ENCODE measurements around the gene RAP2A.
A peak's percentile ranks its signal among the peaks of the same experiment; 100 is the strongest.

RAP2A gene

DNA sequence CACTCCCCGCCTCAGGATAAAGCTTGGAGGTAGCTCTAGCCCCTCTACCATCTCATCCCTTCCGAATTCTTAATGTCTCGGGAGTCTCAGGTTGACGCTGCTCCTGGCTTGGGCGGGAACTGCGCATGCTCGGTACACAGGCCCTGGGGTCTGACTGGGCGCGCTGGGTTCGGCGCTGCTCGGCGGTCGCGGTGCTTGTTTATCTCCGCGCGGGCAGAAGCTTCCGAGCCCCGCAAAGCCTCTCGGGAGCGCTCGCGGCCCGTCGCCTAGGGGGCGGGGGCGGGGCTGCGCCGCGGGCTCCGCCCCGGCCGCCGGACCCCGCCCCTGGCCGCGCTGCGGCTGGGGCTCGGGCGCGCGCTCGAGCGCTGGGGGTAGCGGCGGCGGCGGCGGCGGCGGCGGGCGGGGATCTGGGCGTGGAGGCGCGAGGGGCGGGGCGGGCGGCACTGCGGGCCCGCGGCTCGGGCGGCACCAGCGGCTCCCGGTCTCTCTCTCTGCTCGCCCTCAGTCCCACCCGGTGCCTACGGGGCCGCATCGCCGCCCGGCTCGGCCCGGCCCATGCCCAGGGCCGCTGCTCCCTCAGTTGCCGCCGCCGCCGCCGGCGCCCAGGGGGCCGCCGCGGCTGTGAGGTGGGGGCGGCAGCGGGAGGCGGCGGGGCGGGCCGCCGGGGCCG is at the start of gene RAP2A:
Gene RAP2A, plus strand, starts transcription at position 443 of the 670 bp plus-strand sequence. CDS start 302 bp downstream, outside the sequence.
- Mint-ChIP-seq H3K27me3 (ENCODE audit: low read depth) (peaks cover 6% of the 10 kb centered on the region), H3K9me3 (no peaks in the 10 kb centered on the region), H3K36me3 (ENCODE audit: low read depth) (peaks cover 2% of the 10 kb centered on the region), H3K27ac (peak within 1 kb of the TSS; percentile 99), H3K4me1 (ENCODE audit: low read depth) (peaks cover 30% of the 10 kb centered on the region), H3K4me3 (peak within 1 kb of the TSS; percentile 96)
- DNase-seq (ENCODE audit: low spot score): peak; percentile 91

- Mint-ChIP-seq H3K27ac (no peak overlapping the region), H3K36me3 (ENCODE audit: low read depth) (peaks cover 22% of the 10 kb centered on the region), H3K27me3 (ENCODE audit: low read depth) (no peaks in the 10 kb centered on the region), H3K4me1 (ENCODE audit: low read depth) (peaks cover 12% of the 10 kb centered on the region), H3K4me3 (no peak overlapping the region), H3K9me3 (no peaks in the 10 kb centered on the region)
- DNase-seq (ENCODE audit: low spot score): no peak
These were observed 49.6 kb upstream of the RAP2A start for GRCh38 chr13:97384371-97384770.

DNA sequence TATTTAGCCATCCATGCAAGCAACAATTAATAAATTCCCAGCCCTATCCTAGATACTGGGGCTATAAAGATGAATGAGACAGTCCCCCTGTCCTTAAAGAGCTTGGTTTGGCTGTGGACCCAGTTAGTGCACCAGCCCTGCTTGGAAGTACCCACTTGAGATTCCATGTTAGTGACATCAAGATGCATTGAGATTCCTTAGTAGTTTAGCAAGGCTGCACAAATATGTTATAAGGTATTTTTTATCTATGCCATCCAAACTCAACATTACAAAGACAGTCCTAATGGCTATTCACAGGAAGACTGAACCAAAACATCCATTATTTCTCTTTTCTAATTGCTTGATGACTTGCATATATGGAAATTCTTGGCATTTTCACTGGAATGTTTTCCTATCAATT is 48.8 kb upstream of the RAP2A start:
- Mint-ChIP-seq H3K36me3 (ENCODE audit: low read depth) (peaks cover 21% of the 10 kb centered on the region), H3K9me3 (no peaks in the 10 kb centered on the region), H3K4me3 (no peak overlapping the region), H3K27ac (no peak overlapping the region), H3K27me3 (ENCODE audit: low read depth) (no peaks in the 10 kb centered on the region), H3K4me1 (ENCODE audit: low read depth) (peaks cover 12% of the 10 kb centered on the region)
- no peak for DNase-seq (ENCODE audit: low spot score)

DNA sequence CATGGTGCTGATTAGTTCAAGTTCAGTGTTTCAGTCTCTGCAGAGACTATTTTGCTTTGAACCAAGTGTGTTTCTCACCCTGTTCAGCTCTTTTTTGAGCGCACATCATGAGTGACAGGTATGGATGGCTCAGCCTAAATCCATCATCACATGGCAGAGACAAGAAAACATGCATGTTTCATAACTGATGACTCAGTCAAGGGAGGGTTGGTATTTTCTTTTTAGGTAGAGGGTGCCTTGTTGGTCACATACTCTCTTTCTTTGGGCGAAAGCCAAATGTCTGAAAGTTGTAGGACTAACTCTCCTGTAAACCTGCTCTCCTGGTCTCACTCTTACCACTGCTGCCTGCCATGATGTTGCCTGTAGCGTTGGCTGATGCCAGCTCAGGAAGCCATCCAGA is 48.1 kb upstream of the RAP2A start:
- Mint-ChIP-seq H3K27me3 (ENCODE audit: low read depth) (no peaks in the 10 kb centered on the region), H3K4me1 (ENCODE audit: low read depth) (peaks cover 12% of the 10 kb centered on the region), H3K27ac (no peak overlapping the region), H3K9me3 (no peaks in the 10 kb centered on the region), H3K36me3 (ENCODE audit: low read depth) (peaks cover 21% of the 10 kb centered on the region), H3K4me3 (no peak overlapping the region)
- no peak for DNase-seq (ENCODE audit: low spot score)

DNA sequence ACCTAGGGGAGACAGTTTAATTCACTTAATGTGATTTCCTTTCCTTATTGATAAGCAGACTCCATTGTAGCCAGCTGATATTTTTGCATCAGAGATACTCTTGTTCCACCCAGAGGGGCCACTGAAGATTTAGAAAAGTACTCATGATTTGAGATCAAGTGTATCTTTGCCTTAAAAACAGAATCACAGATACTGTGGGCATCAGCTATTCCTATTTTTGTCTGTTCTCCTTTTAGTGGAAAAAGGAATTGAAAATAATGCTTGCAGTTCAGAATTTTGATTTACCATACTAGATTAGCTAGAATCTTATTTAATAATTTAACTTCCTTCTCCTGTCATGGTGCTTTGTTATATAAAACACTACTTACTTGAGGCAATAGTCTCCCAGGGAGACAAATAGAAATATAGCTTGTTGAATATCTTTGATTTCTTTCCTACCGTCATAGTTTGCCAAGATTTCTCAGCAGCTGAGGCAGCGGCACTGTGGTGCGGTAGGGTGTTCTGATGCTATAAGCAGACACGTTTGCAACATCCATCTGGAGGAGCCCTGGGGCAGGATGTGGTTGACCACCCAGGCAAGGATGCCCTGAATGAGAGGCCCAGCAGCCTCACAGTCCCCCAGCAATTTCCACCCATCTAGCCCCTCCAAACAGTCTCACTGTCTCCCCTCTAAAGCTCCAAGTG is 47.0 kb upstream of the RAP2A start:
- H3K4me1 Mint-ChIP-seq (ENCODE audit: low read depth): peaks cover 12% of the 10 kb centered on the region
- DNase-seq (ENCODE audit: low spot score): no peak
- peaks cover 22% of the 10 kb centered on the region for H3K36me3 Mint-ChIP-seq (ENCODE audit: low read depth)
- no peaks in the 10 kb centered on the region for H3K9me3 Mint-ChIP-seq
- no peaks in the 10 kb centered on the region for H3K27me3 Mint-ChIP-seq (ENCODE audit: low read depth)
- no peak overlapping the region for H3K4me3 Mint-ChIP-seq
- no peak overlapping the region for H3K27ac Mint-ChIP-seq

GRCh38 chr13:97387485-97387839 is 46.5 kb upstream of the RAP2A start:
- Mint-ChIP-seq H3K9me3 (no peaks in the 10 kb centered on the region), H3K4me3 (no peak overlapping the region), H3K27ac (no peak overlapping the region), H3K4me1 (ENCODE audit: low read depth) (peaks cover 12% of the 10 kb centered on the region), H3K36me3 (ENCODE audit: low read depth) (peaks cover 22% of the 10 kb centered on the region), H3K27me3 (ENCODE audit: low read depth) (no peaks in the 10 kb centered on the region)
- DNase-seq (ENCODE audit: low spot score): no peak

- no peak for DNase-seq (ENCODE audit: low spot score)
- H3K27ac Mint-ChIP-seq: no peak overlapping the region
- no peak overlapping the region for H3K4me3 Mint-ChIP-seq
- H3K9me3 Mint-ChIP-seq: no peaks in the 10 kb centered on the region
- no peaks in the 10 kb centered on the region for H3K27me3 Mint-ChIP-seq (ENCODE audit: low read depth)
- peaks cover 12% of the 10 kb centered on the region for H3K4me1 Mint-ChIP-seq (ENCODE audit: low read depth)
- peaks cover 19% of the 10 kb centered on the region for H3K36me3 Mint-ChIP-seq (ENCODE audit: low read depth)
These were observed 46.1 kb upstream of the RAP2A start for GRCh38 chr13:97387890-97388289.

DNA sequence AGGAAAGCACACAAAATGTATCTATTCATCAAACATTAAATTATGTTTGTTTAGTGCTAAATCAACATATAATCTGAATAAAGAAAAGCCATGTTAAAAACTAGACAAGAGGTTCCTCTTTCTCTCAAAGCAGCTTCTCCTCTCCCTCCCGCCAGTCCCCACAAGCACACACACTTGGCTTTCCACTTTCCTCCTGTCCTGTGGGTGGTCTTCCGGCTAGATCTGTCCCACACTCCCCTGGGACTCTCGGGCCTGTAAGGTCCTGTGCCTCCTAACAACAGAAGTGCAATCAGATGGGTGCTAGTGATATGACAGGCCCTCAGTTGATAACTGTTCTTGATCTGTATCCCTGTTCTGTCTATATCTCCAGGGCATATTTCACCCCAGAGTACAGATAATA is 45.6 kb upstream of the RAP2A start:
- DNase-seq (ENCODE audit: low spot score): no peak
- no peak overlapping the region for H3K27ac Mint-ChIP-seq
- H3K9me3 Mint-ChIP-seq: no peaks in the 10 kb centered on the region
- no peaks in the 10 kb centered on the region for H3K27me3 Mint-ChIP-seq (ENCODE audit: low read depth)
- H3K36me3 Mint-ChIP-seq (ENCODE audit: low read depth): peaks cover 16% of the 10 kb centered on the region
- peaks cover 12% of the 10 kb centered on the region for H3K4me1 Mint-ChIP-seq (ENCODE audit: low read depth)
- no peak overlapping the region for H3K4me3 Mint-ChIP-seq

GRCh38 chr13:97390941-97391600 is 42.9 kb upstream of the RAP2A start:
- H3K9me3 Mint-ChIP-seq: no peaks in the 10 kb centered on the region
- H3K27ac Mint-ChIP-seq: no peak overlapping the region
- peaks cover 10% of the 10 kb centered on the region for H3K36me3 Mint-ChIP-seq (ENCODE audit: low read depth)
- H3K4me1 Mint-ChIP-seq (ENCODE audit: low read depth): peaks cover 12% of the 10 kb centered on the region
- no peak for DNase-seq (ENCODE audit: low spot score)
- H3K27me3 Mint-ChIP-seq (ENCODE audit: low read depth): no peaks in the 10 kb centered on the region
- no peak overlapping the region for H3K4me3 Mint-ChIP-seq

DNA sequence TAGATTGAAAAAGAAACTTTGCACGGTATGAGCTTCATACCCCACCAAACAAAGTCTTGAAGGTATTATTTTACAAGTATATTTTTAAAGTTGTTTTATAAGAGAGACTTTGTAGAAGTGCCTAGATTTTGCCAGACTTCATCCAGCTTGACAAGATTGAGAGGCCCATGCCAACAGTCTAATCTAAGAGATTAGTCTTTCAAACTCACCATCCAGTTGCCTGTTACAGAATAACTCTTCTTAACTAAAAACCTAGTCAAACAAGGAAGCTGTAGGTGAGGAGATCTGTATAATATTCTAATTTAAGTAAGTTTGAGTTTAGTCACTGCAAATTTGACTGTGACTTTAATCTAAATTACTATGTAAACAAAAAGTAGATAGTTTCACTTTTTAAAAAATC is 41.9 kb upstream of the RAP2A start:
- DNase-seq (ENCODE audit: low spot score): no peak
- Mint-ChIP-seq H3K9me3 (no peaks in the 10 kb centered on the region), H3K27ac (no peak overlapping the region), H3K4me3 (no peak overlapping the region), H3K36me3 (ENCODE audit: low read depth) (peaks cover 5% of the 10 kb centered on the region), H3K27me3 (ENCODE audit: low read depth) (peaks cover 2% of the 10 kb centered on the region), H3K4me1 (ENCODE audit: low read depth) (peaks cover 8% of the 10 kb centered on the region)

- Mint-ChIP-seq H3K27ac (no peak overlapping the region), H3K4me1 (ENCODE audit: low read depth) (no peaks in the 10 kb centered on the region), H3K4me3 (no peak overlapping the region), H3K9me3 (no peaks in the 10 kb centered on the region), H3K36me3 (ENCODE audit: low read depth) (peaks cover 3% of the 10 kb centered on the region), H3K27me3 (ENCODE audit: low read depth) (peaks cover 2% of the 10 kb centered on the region)
- no peak for DNase-seq (ENCODE audit: low spot score)
These were observed 39.4 kb upstream of the RAP2A start for GRCh38 chr13:97394542-97394941.

- H3K27ac Mint-ChIP-seq: no peak overlapping the region
- H3K4me1 Mint-ChIP-seq (ENCODE audit: low read depth): no peaks in the 10 kb centered on the region
- H3K9me3 Mint-ChIP-seq: no peaks in the 10 kb centered on the region
- H3K27me3 Mint-ChIP-seq (ENCODE audit: low read depth): peaks cover 2% of the 10 kb centered on the region
- H3K4me3 Mint-ChIP-seq: no peak overlapping the region
- peaks cover 3% of the 10 kb centered on the region for H3K36me3 Mint-ChIP-seq (ENCODE audit: low read depth)
- no peak for DNase-seq (ENCODE audit: low spot score)
These were observed 38.4 kb upstream of the RAP2A start for GRCh38 chr13:97395447-97396136.

DNA sequence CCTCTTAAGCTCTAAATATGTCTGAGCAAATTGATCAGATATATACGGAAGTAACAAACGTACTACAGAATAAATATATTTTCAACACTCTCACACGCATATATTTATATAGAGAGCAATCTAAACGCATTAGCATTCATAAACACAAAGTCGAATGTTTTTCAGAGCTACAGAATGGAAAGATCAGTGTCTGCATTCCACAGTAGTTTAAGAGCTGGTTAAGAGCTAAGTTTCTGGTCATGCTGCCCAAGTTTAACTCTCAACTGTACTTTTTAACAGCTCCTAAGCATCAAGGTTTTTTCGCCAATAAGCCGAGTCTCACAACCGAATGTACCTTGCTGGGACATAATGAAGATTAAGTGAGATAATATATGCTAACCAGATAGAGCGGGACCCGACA is 36.7 kb upstream of the RAP2A start:
- H3K36me3 Mint-ChIP-seq (ENCODE audit: low read depth): no peaks in the 10 kb centered on the region
- no peaks in the 10 kb centered on the region for H3K9me3 Mint-ChIP-seq
- H3K4me1 Mint-ChIP-seq (ENCODE audit: low read depth): no peaks in the 10 kb centered on the region
- no peak for DNase-seq (ENCODE audit: low spot score)
- H3K4me3 Mint-ChIP-seq: no peak overlapping the region
- H3K27me3 Mint-ChIP-seq (ENCODE audit: low read depth): peaks cover 3% of the 10 kb centered on the region
- H3K27ac Mint-ChIP-seq: no peak overlapping the region

DNA sequence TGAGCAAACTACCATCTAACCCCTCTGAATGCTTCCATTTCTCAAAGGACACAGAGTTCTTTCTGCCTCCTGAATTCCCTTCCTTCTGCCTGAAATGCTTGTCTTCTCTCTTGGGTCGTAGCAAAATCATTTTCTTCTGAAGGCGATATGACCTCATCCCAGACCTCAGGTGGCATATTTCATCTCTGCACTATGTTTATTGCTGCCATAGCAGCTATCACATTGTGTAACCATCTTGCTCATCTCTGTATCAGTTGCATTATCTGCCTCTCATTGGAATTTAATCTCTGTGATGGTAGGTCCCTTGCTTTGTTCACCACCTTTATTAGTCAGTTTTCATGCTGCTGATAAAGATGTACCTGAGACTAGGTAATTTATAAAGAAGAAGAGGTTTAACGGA is 32.5 kb upstream of the RAP2A start:
- no peaks in the 10 kb centered on the region for H3K4me1 Mint-ChIP-seq (ENCODE audit: low read depth)
- H3K9me3 Mint-ChIP-seq: no peaks in the 10 kb centered on the region
- no peak for DNase-seq (ENCODE audit: low spot score)
- no peak overlapping the region for H3K4me3 Mint-ChIP-seq
- no peak overlapping the region for H3K27ac Mint-ChIP-seq
- peaks cover 11% of the 10 kb centered on the region for H3K27me3 Mint-ChIP-seq (ENCODE audit: low read depth)
- no peaks in the 10 kb centered on the region for H3K36me3 Mint-ChIP-seq (ENCODE audit: low read depth)

All from T-helper 2 cell treated with Interferon-gamma antibody and Interleukin-4, amounts not matched to agents 5 μg/mL and 100 μg/mL, for 36 hours (primary cell).